Measurements from ENCODE around the gene SIVA1. TPM values are rescaled to one million over a fixed set of nuclear protein-coding genes. Genes with fewer than 3 reads are reported as not detected.

Gene SIVA1
- polyA plus RNA-seq, 3 donors = 102 to 193 (median 156) TPM

DNA sequence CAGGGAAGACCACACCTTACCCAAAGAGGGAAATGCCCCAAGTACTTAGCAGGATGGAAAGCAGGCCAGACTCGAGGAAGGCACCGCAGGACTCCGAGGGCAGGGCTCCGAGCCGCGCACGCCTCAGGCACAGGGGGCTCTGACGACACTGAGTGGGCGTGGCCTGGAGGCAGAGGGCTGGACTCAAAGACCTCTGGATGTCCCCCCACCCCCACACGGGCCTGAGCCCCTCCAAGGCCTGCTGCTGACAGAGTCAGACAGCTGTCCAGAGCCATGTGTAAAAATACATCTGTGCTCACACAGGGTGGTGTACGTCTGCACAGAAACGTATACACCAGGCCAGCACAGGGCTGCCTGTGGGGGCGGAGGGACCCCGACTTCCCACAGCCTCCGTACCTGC, 41.2 kb downstream of the SIVA1 start:
- H3K4me3 Mint-ChIP-seq = peak overlapping the region; percentile 94 to 97
- peaks cover 58% of the 10 kb centered on the region for H4K20me1 ChIP-seq (ENCODE audit: insufficient read depth, low read length)
- H3K27ac ChIP-seq (ENCODE audit: low read depth in 1 of 2, low read length in 2 of 2) = peak overlapping the region in 1 of 2 donors; percentile 63
- peak; percentile 11 to 29 (median 17) for DNase-seq
- H3K4me1 Mint-ChIP-seq = peaks cover 42% of the 10 kb centered on the region
- H3K9me3 Mint-ChIP-seq = peaks cover 0 to 2% (median 0%) of the 10 kb centered on the region in 7 donors
- H3K27me3 ChIP-seq (ENCODE audit: control insufficient read depth in 2 of 2, insufficient read depth in 2 of 2, low read length in 2 of 2) = peaks cover 0 to 21% of the 10 kb centered on the region in 2 donors
- WGBS (ENCODE audit: insufficient coverage) = 17% methylated on average over 13 of the region's 15 CpGs
- peaks cover 18 to 41% of the 10 kb centered on the region in 2 donors for H3K36me3 Mint-ChIP-seq
- H3K4me1 ChIP-seq (ENCODE audit: control insufficient read depth in 1 of 2, insufficient read depth in 2 of 2, low read length in 2 of 2) = peaks cover 26 to 35% of the 10 kb centered on the region in 2 donors
- H3K27me3 Mint-ChIP-seq (ENCODE audit: low read depth in 3 of 3) = peaks cover 12 to 30% (median 12%) of the 10 kb centered on the region in 3 donors
- H3K9me3 ChIP-seq (replicated peaks in 1 of 2; ENCODE audit: control insufficient read depth in 1 of 2, insufficient read depth in 1 of 2, low read length in 2 of 2) = no peaks in the 10 kb centered on the region
- TF ChIP-seq, protein P1, sequence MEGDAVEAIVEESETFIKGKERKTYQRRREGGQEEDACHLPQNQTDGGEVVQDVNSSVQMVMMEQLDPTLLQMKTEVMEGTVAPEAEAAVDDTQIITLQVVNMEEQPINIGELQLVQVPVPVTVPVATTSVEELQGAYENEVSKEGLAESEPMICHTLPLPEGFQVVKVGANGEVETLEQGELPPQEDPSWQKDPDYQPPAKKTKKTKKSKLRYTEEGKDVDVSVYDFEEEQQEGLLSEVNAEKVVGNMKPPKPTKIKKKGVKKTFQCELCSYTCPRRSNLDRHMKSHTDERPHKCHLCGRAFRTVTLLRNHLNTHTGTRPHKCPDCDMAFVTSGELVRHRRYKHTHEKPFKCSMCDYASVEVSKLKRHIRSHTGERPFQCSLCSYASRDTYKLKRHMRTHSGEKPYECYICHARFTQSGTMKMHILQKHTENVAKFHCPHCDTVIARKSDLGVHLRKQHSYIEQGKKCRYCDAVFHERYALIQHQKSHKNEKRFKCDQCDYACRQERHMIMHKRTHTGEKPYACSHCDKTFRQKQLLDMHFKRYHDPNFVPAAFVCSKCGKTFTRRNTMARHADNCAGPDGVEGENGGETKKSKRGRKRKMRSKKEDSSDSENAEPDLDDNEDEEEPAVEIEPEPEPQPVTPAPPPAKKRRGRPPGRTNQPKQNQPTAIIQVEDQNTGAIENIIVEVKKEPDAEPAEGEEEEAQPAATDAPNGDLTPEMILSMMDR (IDR thresholded peaks at IDR 0.05) = no peak
- H3K27ac Mint-ChIP-seq = peak overlapping the region in 2 of 7 donors; percentile 35 to 82
- H3K9ac ChIP-seq (ENCODE audit: insufficient read depth, low read length, poor library complexity, severe bottlenecking) = peak overlapping the region; percentile 82
- intact Hi-C loops (cut with micrococcal nuclease) = loop anchor here (2.0 to 10.0 kb wide), 2 partner anchors 33 to 191 kb away; partner anchors contain the start of gene CLBA1 (in 1 of the 2)
- peak overlapping the region; percentile 96 for H3K4me2 ChIP-seq (replicated peaks; ENCODE audit: extremely low read depth, low read length, poor library complexity, severe bottlenecking)
- H3K79me2 ChIP-seq (ENCODE audit: insufficient read depth, low read length) = peaks cover 57% of the 10 kb centered on the region
- peak overlapping the region; percentile 48 to 90 (median 80) for H3K4me3 ChIP-seq (replicated peaks in 1 of 3; ENCODE audit: low read depth in 2 of 3, low read length in 3 of 3)
- H3K36me3 ChIP-seq (replicated peaks in 1 of 2; ENCODE audit: control insufficient read depth in 1 of 2, insufficient read depth in 2 of 2, low read length in 2 of 2) = peaks cover 24 to 30% of the 10 kb centered on the region in 2 donors
- no peak overlapping the region for H2AFZ ChIP-seq (ENCODE audit: insufficient read depth, low read depth, low read length, poor library complexity, severe bottlenecking)

DNA sequence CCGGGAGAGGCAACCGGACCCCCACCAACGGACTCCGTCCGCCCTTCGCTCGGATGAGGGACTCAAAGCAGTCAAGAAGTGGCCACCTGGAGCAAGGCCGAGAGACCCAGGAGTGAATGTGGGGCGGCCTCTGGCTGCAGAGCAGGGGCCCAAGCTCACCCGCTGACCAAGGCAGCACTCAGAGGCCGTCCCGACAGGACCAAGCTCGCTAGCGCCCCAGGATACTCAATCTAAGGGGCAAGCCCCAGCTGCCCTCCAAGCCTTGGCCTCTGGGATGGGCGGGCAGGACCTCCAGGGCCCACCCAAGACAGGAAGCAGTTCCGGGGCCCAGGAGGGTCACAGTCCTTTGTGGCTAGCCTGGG, 41.7 kb downstream of the SIVA1 start:
- Mint-ChIP-seq H3K4me1 (peaks cover 43% of the 10 kb centered on the region), H3K4me3 (peak overlapping the region; percentile 94 to 97), H3K36me3 (peaks cover 14 to 35% of the 10 kb centered on the region in 2 donors), H3K27me3 (ENCODE audit: low read depth in 3 of 3) (peaks cover 16 to 35% (median 17%) of the 10 kb centered on the region in 3 donors), H3K27ac (peak overlapping the region in 6 of 7 donors; percentile 45 to 82 (median 67)), H3K9me3 (peaks cover 0 to 2% (median 0%) of the 10 kb centered on the region in 7 donors)
- 7% methylated on average over 16 of the region's 16 CpGs for WGBS (ENCODE audit: insufficient coverage)
- Histone ChIP-seq H3K36me3 (replicated peaks in 1 of 2; ENCODE audit: control insufficient read depth in 1 of 2, insufficient read depth in 2 of 2, low read length in 2 of 2) (peaks cover 24 to 25% of the 10 kb centered on the region in 2 donors), H4K20me1 (ENCODE audit: insufficient read depth, low read length) (peaks cover 52% of the 10 kb centered on the region), H3K4me3 (replicated peaks in 1 of 3; ENCODE audit: low read depth in 2 of 3, low read length in 3 of 3) (peak overlapping the region; percentile 48 to 90 (median 80)), H3K4me2 (replicated peaks; ENCODE audit: extremely low read depth, low read length, poor library complexity, severe bottlenecking) (peak overlapping the region; percentile 96), H3K4me1 (ENCODE audit: control insufficient read depth in 1 of 2, insufficient read depth in 2 of 2, low read length in 2 of 2) (peaks cover 26 to 37% of the 10 kb centered on the region in 2 donors), H3K9me3 (replicated peaks in 1 of 2; ENCODE audit: control insufficient read depth in 1 of 2, insufficient read depth in 1 of 2, low read length in 2 of 2) (no peaks in the 10 kb centered on the region), H3K79me2 (ENCODE audit: insufficient read depth, low read length) (peaks cover 52% of the 10 kb centered on the region), H2AFZ (ENCODE audit: insufficient read depth, low read depth, low read length, poor library complexity, severe bottlenecking) (peak overlapping the region; percentile 57), H3K9ac (ENCODE audit: insufficient read depth, low read length, poor library complexity, severe bottlenecking) (peak overlapping the region; percentile 82), H3K27ac (ENCODE audit: low read depth in 1 of 2, low read length in 2 of 2) (peak overlapping the region in 1 of 2 donors; percentile 63), H3K27me3 (ENCODE audit: control insufficient read depth in 2 of 2, insufficient read depth in 2 of 2, low read length in 2 of 2) (peaks cover 0 to 21% of the 10 kb centered on the region in 2 donors)
- TF ChIP-seq, protein P1 (IDR thresholded peaks at IDR 0.05) = no peak
- no peak for DNase-seq
- intact Hi-C loops (cut with micrococcal nuclease) = loop anchor here (2.0 to 10.0 kb wide), 2 partner anchors 32 to 190 kb away; partner anchors contain the start of gene CLBA1 (in 1 of the 2)

Measured in CD14-positive monocyte (primary cell).